NCI-H510A (cell line): ENCODE results near the gene FN3KRP.

ENCODE experiments used
- DNase-seq: peaks from one replicate; lab custom pipeline; 2025; lab: John Stamatoyannopoulos, UW

FN3KRP gene

DNA sequence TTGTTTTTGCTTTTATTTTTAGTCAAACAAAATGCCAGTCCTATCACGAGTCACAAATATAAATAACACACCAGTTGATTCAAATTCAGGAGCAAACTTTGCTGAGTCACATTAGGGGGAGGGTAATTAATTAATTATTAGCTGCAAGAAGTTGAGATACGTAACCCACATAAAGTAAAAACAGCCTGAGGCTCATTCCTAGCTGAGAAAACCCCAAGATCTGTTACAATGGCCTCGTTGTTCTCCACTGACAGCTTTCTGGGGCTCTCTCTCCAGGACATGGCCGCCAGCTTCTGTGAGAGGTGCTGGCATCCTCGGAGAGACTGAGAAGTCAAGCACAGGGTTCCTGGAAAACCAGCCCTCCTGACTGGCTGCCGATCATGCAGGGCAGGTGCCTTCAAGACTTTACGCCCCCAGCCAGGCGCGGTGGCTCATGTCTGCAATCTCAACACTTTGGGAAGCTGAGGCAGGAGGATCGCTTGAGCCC lies 29.1 kb upstream of the FN3KRP start:
- DNase-seq, result no peak

DNA sequence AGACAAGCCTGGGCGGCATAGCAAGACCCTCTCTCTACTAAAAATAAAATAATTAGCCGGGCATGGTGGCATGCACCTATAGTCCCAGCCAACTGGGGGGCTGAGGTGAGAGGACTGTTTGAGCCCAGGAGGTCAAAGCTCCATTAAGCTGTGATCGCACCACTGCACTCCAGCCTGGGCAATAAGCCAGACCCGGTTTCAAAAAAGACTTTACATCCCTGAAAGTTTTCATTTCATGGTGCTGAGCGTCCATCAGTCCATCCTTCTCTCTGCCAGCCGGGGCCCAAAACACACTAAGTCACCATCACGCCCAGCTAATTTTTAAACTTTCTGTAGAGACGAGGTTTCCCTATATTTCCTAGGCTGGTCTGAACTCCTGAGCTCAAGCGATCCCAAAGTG lies 28.6 kb upstream of the FN3KRP start:
- DNase-seq, result no peak

DNA sequence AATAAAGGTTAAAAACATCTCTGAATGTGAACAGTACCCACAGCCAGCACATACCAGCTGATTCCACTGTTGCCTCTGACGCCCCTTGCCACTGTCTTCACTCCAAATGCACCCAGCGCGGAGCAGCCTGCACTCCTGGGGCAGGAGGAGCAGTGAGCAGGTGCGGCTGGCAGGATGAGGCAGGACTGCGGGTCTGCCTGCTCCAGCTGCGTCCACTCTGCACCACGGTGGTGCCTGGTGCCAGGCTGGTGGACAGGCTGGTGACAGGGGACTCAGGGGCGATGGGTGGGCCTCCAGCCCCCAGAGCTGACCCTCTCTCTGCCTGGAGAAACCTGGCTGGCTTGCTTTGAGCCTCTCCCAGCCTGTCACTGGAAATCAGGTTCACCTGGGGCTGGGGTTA lies 27.4 kb upstream of the FN3KRP start:
- DNase-seq, result no peak

DNA sequence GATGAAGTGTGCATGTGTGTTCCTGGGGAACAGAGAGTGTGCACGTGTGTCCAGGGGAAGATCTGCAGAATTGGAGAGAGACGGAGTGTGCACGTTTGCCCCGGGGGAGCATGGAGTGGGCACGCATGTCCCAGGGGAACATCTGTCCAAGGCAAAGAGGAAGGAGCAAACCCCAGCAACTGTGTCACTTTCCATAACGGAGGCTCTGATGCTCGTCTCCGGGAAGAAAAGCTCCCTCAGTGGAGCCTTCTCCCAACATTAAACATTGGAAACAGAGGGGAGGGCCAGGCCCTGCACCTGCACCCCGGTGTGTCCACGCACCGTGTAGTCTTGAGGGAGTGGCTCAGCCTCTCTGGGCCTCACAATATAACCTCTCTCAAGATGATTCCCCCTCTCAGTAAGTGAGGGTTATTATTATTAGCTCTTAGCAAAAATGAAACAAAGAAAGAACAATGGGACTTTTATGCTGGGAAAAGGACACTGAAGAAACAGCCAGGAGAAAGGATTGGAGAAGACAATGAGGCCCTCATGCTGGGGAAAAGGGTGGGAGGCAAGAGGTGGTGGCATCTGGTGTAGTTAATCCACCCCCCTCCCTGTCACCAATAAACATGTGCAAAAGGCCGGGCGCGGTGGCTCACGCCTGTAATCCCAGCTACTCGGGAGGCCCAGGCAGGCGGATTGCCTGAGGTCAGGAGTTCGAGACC lies 25.6 kb upstream of the FN3KRP start:
- no peak for DNase-seq

DNA sequence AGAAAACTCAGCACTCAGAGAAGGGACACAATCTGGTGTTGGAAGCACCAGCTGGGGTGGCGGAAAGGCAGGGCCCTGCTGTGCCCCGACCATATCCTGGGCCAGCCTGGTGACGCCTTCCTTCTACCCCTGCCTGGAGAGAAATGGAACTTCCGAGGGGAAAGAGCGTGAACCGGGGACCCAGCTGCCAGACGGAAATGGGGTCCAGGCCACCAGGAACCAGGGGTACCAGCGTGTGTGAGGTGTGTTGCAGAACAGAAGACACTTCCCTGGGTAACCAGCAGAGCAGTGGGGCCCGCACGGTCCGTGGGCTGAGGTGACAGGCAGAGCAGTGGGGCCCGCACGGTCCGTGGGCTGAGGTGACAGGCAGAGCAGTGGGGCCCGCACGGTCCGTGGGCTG lies 24.8 kb upstream of the FN3KRP start:
- DNase-seq, result no peak

DNA sequence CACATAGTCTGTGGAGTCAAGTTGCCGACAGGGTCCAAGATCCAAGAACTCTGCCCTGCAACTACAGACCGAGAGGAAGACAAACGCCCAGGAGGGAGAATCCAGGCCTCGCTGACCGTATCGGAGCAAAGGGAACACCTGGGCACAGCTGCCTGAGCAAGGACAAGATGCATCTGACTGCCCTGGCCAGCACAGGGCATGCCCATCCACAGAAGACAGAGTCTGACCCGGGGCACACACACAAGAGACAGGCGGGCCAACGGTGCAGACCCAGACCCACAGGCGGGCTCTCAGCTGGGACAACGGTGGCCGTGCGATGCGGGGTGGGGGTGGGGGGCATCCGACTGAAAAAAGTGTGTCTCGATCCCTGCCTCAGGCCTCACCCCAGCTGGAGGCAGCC lies 24.2 kb upstream of the FN3KRP start:
- no peak for DNase-seq

DNA sequence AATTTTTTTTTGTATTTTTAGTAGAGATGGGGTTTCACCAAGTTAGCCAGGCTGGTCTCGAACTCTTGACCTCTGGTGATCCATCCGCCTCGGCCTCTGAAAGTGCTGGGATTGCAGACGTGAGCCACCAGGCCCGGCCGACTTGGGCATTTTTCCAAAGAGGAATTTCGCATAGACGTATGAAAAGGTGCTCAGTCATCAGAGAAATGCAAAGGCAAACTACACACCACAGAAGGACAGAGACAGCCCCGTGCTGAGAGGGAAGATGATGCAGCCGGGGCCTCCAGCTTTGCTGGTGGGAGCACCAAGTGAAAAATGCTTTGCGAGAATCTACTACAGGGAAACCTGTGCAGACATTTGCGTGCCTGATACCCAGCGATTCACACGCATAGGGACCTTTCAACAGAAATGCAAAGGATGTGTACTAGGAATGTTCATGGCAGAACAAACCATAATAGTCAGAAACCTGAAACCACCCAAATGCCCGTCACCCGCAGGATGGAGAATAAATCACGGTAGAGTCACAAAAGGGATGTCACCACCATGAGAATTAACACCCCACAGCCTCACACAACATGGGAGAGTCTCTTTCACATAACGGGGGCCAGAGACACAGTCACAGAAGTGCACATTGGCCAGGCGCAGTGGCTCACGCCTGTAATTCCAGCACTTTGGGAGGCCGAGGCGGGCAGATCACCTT lies 23.2 kb upstream of the FN3KRP start:
- DNase-seq, result no peak

DNA sequence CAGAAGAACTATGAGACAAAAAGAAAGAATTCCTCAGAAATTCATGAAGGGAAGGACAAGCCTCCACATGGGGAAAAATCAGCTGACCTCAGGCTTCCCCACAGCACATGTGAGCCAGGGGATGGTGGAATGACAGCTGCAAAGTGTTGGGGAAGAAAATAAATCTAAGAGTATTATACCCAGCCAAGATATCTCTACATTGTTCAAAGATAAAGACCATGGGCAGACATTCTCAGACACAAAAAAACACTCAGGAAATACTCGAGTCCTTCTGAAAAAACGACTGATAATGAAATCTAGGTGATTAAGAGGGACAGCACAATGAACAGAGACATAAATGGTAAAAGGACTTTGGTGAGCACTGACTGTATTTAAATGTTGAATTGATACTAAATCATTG lies 21.9 kb upstream of the FN3KRP start:
- DNase-seq, result no peak

DNA sequence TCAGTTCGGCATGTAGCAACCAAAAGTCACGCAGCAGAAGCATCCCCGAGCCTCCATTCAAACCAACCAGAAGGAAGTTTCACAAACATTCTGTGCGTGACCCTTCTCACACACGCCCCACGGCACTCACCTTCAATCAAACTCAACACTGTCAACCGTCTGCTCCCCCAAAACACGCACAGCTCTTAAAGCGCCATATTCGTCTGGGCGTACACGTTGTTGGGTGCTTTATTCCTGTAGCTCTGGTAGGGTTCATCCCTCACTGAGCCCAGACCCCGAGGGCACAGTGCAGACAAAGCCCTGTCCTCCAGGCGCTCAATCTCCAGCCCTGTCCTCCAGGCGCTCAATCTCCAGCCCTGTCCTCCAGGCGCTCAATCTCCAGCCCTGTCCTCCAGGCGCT lies 20.2 kb upstream of the FN3KRP start:
- no peak for DNase-seq

DNA sequence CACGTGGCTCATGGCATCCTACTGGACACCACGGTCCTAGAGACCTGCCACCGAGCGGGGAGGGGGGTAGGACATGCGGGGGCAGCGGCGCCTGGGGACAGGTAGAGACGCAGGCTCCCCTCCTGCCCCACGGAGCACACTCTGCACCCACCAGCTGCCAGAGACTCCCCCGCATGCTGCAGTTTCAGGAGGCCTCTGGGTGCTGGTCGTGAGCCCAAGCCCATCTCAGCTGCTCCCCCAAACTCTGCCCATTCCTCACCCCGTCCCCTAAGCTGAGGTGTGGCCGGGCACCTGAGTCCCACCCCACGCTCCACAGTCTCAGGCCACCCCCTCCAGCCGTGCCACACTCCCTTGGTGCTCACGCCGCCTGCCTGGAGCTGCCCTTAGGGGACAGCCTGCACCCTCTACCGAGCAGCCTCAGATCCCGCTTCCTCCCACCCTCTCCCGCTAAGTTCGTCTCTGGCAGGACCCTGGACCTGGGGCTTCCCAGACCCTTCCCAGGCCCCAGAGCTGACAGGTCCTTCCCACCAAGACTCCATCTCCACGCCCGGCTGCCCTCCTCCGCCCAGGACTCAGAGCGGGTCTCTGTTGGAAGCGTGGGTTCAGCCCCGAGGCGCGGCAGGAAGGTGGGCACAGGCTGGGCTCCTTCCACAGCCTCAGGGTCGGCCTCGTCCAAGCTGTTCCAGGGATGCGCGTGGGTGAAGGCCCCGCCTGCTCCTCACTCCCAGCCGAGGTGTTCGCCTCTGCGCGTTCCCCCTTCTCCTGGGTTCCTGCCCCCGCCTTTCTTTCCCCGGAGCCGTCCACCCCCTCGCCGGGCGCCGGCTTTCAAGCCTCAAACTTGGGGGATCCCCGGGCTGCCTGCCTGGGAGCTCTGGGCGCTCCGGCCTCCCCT lies 19.3 kb upstream of the FN3KRP start:
- no peak for DNase-seq

DNA sequence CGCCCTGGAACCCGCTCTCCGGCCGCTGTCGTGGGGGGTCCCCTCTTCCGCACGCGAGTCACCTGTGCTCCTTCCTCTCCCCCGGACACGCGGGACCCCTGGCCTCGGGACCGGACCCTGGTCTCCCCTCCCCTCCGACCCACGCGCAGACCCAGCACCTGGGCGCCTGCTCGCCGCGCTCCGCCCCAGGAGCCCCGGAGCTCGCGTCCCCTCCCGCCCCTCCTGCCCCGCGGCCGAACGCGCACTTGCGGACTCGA lies 18.8 kb upstream of the FN3KRP start:
- DNase-seq, result no peak

DNA sequence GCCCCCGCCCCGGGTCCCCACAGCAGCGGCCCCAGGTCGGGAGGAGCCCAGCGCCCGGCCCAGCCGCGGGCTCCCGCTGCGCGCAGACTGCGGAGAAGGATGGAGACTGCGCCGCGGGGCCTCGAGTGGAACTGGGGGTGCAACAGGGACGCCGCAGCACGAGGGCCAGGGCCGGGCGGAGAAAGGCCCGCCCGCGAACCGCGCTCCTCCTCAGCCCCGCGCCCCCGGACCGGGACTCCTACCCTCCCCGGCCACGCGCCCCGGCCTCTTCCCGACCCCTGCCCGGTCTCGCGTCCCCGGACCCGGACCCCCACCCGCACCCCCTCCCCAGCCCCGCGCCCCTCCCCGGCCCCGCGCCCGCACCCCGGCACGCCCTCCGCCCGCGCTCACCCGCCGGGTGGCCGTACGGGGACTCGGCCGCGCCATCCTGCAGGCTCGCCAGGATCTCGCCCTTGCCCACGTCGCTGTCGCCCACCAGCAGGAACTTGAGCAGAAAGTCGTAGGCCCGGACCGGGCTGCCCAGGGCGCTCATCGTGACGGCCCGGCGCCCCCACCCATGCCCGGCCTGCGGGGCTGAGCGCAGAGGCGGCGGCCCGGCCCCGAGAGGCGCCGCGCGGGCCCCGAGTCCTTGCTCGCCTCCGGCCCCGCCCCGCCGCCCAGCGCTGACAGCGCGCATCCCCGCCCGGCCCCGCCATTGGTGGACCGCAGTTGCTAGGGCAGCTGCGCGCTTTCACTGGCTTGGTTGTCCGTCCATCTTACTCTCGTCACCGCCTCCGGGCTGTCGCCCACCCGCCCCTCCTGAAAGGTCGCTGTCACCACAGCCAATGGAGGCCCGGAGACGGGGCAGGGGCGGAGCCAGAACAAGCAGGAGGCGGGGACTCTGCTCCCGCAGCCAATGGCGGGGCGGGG lies 18.2 kb upstream of the FN3KRP start, which contains the start of gene RAB40B:
Gene RAB40B (minus strand): TSS at position 634 of the 909 bp plus-strand sequence. CDS start 102 bp downstream, at position 532.
- DNase-seq, result peak; percentile 97

DNA sequence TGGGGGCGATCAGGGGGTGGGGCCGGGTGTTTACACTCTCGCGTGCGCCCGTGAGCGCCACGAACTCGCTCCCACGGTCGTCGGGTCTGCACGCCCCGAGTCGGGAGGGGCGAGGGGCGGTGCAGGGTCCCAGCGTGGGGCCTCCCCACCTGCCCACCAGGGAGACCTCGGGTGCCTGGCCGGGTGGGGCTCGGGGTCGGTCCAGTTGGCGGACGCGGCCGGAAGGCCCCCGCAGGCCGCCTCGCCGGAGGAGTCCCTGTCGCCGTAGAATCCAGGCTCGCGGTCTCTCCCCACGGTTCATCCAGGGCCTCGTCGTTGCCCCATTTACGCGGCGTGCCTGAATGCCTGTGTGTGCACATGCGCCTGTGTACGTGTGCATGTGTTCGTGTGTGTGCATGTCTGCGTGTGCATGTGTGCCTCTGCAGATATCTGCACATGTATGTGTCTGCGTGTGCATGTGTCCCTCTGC lies 17.5 kb upstream of the FN3KRP start:
- DNase-seq, result no peak

DNA sequence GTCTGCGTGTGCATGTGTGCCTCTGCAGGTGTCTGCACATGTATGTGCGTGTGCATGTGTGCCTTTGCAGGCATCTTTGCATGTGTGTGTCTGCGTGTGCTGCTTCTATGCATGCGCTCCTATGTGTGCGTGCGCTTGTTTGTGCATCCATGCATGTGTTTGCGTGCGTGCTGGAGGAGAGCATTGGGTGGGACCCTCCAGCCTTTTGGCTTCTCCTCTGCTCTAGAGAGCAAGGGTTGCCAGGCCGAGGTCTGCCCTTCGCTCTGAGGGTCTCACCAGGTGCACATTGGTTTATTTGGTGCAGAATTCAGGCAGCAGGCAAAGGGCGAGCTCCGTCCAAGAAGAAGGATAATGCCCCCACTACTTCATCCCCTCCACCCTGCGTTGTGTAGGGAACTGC lies 17.0 kb upstream of the FN3KRP start:
- no peak for DNase-seq

DNA sequence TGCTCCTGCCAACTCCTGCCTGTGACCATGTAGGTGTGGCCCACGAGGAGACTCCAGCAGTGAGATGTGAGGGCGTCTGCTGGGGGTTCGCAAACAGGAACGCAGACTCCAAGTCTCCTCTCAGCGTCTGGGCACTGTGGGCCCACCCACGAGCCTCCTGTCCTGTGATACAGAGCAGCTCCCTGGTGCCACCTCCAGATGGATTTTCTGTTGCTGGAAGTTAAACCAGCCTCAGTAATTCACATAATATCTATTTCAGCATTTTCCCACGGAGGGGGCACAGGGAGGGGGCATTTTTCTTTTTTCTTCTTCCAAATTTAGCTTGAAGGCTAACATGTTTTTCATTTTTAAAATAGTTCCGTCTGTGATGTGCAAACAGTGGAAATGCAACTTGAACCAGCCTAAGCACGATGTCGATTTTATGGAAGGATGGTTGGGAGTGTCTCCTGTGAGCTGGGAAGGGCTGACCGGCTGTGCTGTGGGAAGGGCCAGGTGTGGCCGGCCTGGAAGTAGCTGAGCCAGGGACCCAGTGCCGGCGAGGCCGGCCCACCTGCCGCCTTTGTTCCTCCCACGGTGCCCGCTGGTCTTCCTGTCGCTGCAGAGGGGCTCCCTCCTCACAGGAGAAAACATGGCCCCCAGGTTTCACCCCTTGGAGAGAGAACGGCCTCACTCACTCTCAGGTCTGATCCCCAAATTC lies 14.1 kb upstream of the FN3KRP start:
- DNase-seq, result no peak

DNA sequence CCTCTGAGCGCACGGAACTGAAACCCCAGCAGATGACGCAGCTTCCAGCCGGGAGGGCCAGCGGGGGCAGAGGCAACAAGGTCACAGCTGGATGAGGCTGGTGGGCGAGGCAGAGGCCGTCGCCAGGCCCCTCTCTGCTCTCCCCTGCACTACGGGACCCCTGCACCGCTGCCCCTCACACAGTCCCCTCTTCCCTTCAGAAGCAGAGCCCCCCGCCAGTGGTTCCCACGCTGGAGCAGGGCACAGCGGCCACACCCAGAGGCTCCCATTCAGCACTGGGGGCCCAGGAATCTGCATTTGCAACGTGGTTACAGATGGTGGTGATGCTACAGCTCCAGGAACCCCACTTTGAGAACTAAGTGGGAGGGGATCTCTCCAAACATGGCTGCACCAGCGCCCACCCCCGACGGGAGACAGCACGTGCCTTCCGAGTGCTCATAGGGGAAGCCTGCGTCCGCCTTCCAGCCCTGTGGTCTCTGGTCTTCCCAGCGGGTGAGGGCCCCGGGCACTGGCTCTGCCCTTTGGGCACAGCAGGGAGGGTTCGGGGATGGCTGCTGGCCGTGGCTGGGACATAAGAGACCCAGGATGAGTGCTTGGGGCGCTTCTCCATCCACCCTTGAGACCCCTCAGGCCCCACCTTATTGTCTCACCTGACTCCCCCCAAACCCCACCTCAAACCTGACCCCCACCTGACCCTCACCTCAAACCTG lies 13.3 kb upstream of the FN3KRP start:
- no peak for DNase-seq

DNA sequence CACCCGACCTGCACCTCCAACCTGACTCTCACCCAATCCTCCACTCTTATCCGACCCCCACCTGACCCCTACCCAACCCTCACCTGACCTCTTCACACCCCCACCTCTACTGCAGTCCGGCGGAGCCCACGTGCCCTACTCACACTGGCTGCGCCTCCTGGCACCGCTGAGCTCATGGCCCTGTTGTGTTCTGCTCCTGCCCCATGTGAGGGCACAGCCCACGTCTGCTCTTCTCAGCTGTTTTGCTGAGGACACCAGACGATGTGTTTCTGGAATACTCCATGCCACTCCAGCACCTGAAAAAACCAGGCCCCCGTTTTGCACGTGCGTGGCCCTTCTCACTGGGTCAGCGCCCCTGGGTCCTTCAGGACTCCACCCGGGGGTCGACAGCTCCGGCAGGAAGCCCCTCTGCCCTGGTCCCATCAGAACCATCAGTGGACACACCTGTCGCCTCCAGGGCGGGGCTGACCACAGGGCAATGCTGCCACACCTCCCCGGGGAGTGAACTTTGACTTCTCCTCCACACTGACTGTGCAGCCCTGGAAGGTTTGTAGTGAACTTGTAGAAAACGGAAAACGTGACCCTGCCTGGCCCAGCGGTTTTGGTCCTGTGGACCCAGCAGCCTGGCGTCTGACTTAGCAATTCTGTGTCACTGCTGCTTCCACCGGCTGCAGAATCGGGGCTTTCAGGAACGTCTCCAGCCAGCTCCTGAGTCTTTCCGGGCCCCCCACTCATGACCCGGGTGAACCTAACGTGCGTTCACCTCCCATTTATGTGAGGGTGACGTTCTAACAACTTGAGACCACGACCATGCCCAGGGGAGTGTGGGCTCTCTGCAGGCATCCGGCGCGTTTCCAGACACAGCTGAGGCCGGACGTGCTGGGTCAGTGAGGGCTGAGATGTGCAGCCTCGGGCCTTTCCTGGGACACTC lies 12.3 kb upstream of the FN3KRP start:
- no peak for DNase-seq

DNA sequence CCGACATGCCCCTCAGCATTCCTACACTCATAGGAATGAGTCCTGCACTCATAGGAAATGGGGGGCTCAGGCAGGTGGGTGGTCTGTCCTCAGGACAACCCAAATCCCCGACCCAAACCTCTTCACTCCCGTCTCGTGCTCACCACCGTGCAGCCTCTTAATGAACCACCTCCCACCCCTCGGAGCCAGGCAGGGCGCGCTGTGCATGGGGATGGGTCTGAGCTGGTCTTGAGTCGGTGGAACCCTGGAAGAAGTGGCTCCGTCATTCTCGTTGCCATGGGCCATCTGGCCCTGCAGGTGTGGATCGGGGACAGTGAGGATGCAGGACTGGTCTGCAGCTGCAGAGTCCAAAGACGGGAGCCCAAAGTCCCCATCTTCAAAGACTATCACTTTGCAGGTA lies 11.6 kb upstream of the FN3KRP start:
- DNase-seq, result no peak

DNA sequence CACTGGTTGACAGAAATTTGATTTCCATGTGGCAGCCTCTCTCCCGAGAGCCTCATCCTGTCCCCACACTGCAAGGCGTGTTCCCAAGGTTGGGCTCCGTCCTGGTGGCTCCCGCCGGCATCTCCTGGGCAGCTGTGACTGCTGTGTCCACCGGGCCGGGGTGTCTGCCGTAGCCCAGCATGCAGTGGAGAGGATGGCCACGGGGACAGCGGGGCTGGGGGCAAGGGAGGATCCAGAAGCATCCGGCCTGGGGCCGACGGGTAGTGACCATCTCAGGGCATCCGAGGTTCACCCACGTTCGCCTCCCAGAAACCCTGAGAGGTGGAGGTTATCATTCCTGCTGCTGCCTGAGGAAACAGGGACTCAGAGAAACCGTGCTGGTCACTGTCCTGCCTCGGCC lies 10.8 kb upstream of the FN3KRP start:
- no peak for DNase-seq
